Spleen (tissue), 11 donors: ENCODE results near the gene IL1R2. TPM values are rescaled to one million over a fixed set of nuclear protein-coding genes. Genes with fewer than 3 reads are reported as not detected.
"Not testable (repeated sequence)": the region's sequence is repeated elsewhere in the genome, so short reads cannot be mapped to it uniquely, and the experiment has no call there.

Experiments used
- DNase-seq: peaks from one replicate; pipeline ENCODE4 v3.0.0-alpha.2; 2020
- H3K27ac ChIP-seq, 8 donors: fragments of 200-600 bp; sonication (generic) in 7 of 8; 1 replicate in 4 of 8; 2 replicates in 4 of 8; pipeline versions ENCODE4 v1.5.0 to v1.8.0; 2016 to 2021; ENCODE audit warnings: inconsistent platforms in 4 of 8, mild to moderate bottlenecking in 4 of 8, moderate library complexity in 1 of 8
- H3K27me3 ChIP-seq, 7 donors: fragments of 200-600 bp; sonication (generic) in 6 of 7; replicated peaks in 1 of 7; 1 replicate in 4 of 7; 2 replicates in 3 of 7; pipeline versions ENCODE4 v1.5.0 to v1.8.0; 2016 to 2021; ENCODE audit warnings: inconsistent platforms in 3 of 7, mild to moderate bottlenecking in 1 of 7
- H3K36me3 ChIP-seq, 6 donors: fragments of 200-600 bp; sonication (generic) in 5 of 6; 1 replicate in 4 of 6; 2 replicates in 2 of 6; pipeline versions ENCODE4 v1.5.0 to v1.8.0; 2016 to 2021; ENCODE audit warnings: inconsistent platforms in 2 of 6
- H3K4me1 ChIP-seq, 6 donors: fragments of 200-600 bp; sonication (generic) in 5 of 6; 1 replicate in 3 of 6; 2 replicates in 3 of 6; pipeline versions ENCODE4 v1.5.0 to v1.8.0; 2016 to 2021; ENCODE audit warnings: inconsistent platforms in 3 of 6
- H3K4me3 ChIP-seq, 8 donors: fragments of 200-600 bp; sonication (generic) in 7 of 8; 1 replicate in 4 of 8; 2 replicates in 4 of 8; pipeline versions ENCODE4 v1.5.0 to v1.8.0; 2016 to 2021; ENCODE audit warnings: inconsistent platforms in 4 of 8, mild to moderate bottlenecking in 4 of 8, moderate library complexity in 2 of 8
- H3K9me3 ChIP-seq, 8 donors: fragments of 200-600 bp; sonication (generic) in 7 of 8; 1 replicate in 4 of 8; 2 replicates in 4 of 8; pipeline versions ENCODE4 v1.5.0 to v1.8.0; 2016 to 2021; ENCODE audit warnings: inconsistent platforms in 4 of 8
- POLR2A ChIP-seq, 3 donors: fragments of 450-650 bp; IDR thresholded peaks; one replicate each; pipeline ENCODE4 v1.5.1; 2017; ENCODE audit warnings: antibody characterized with exemption in 3 of 3, mild to moderate bottlenecking in 1 of 3
- POLR2AphosphoS5 ChIP-seq, 3 donors: sonication (generic); formaldehyde crosslinking; IDR thresholded peaks; one replicate each; pipeline ENCODE4 v1.5.1; 2017; ENCODE audit warnings: antibody characterized with exemption in 3 of 3
- WGBS, 5 donors: extraction: QIAGEN DNeasy Blood & Tissue Kit in 3 of 5; methylation state at CpG; one replicate each; pipeline versions ENCODE4 v1.1.5 to v1.1.7; 2013 to 2018; 5-methylcytosine and 5-hydroxymethylcytosine counted together
- intact Hi-C: fragments of 100-400 bp; cut with DNase I; formaldehyde crosslinking; loops from one replicate; pipeline ENCODE4 v1.15.0; 2023; ENCODE audit warnings: low total_unique reads
- polyA plus RNA-seq, 3 donors: library from polyadenylated mRNA; stranded (reverse); fragments of 200-250 nt; gene quantifications; one replicate each; pipeline ENCODE4 v1.2.1, GENCODE V29; 2013
- total RNA-seq, 7 donors: library from RNA; depleted of rRNA in 3 of 7; stranded (reverse); fragments of >200 nt in 3 of 7; fragmentation: NEBNext Ultra II Directional in 4 of 7; extraction: Animal tissue kit (Norgen Biotek cat#: 25700) in 4 of 7; gene quantifications; one replicate each; pipeline versions ENCODE4 v1.1.0 to v1.2.1, GENCODE V29; 2016 to 2021
- TF ChIP-seq, protein P1 (sequence below), 11 experiments: fragments of 200-600 bp in 7 of 11; fragments of 450-650 bp in 4 of 11; sonication (generic) in 4 of 11; IDR thresholded peaks in 8 of 11; conservative IDR thresholded peaks in 3 of 11; 1 replicate in 7 of 11; 2 replicates in 4 of 11; pipeline versions ENCODE4 v1.4.0 to v1.8.0; 2016 to 2021; ENCODE audit warnings: antibody characterized with exemption in 11 of 11, inconsistent platforms in 4 of 11, mild to moderate bottlenecking in 1 of 11
- donor health status: healthy with polysubstance abuse.
- donor health status: DM: no; HTN: no; CAD: no; lungs with moderate emphysema.
- donor health status: DM: no; HTN: no; CAD: no.
- donor health status: Bipolar disorder and iron deficiency.
- donor health status: healthy.
- donor health status: DM: no; HTN: no; CAD: no.
- donor health status: DM: yes; HTN: yes; CAD: no.

IL1R2 gene
- total and polyA plus RNA-seq, 10 donors: 20.1 to 607 (median 116) TPM

- TF ChIP-seq POLR2AphosphoS5 (IDR thresholded peaks at IDR 0.05): peak in 1 of 3 donors; percentile 56
- TF ChIP-seq, protein P1, sequence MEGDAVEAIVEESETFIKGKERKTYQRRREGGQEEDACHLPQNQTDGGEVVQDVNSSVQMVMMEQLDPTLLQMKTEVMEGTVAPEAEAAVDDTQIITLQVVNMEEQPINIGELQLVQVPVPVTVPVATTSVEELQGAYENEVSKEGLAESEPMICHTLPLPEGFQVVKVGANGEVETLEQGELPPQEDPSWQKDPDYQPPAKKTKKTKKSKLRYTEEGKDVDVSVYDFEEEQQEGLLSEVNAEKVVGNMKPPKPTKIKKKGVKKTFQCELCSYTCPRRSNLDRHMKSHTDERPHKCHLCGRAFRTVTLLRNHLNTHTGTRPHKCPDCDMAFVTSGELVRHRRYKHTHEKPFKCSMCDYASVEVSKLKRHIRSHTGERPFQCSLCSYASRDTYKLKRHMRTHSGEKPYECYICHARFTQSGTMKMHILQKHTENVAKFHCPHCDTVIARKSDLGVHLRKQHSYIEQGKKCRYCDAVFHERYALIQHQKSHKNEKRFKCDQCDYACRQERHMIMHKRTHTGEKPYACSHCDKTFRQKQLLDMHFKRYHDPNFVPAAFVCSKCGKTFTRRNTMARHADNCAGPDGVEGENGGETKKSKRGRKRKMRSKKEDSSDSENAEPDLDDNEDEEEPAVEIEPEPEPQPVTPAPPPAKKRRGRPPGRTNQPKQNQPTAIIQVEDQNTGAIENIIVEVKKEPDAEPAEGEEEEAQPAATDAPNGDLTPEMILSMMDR (IDR thresholded peaks at IDR 0.05 in 8 of 11, conservative IDR thresholded peaks at IDR 0.05 in 3 of 11): no peak
- peaks cover 0 to 9% (median 0%) of the 10 kb centered on the region in 6 donors for H3K36me3 ChIP-seq
- peak; percentile 85 for DNase-seq
- peaks cover 0 to 55% (median 0%) of the 10 kb centered on the region in 7 donors for H3K27me3 ChIP-seq
- H3K27ac ChIP-seq: peak overlapping the region in 5 of 8 donors; percentile 87 to 91 (median 89)
- intact Hi-C loops: no loop called here
- WGBS, 5 donors: 75 to 91% (median 81%) methylated on average over 11 to 12 of the region's 12 CpGs
- no peaks in the 10 kb centered on the region for H3K9me3 ChIP-seq
- H3K4me1 ChIP-seq: peaks cover 5 to 60% (median 30%) of the 10 kb centered on the region in 6 donors
- no peak overlapping the region for H3K4me3 ChIP-seq
Observed at GRCh38 chr2:102065675-102066252, 74.0 kb downstream of the IL1R2 start.

- H3K36me3 ChIP-seq: peaks cover 0 to 9% (median 0%) of the 10 kb centered on the region in 6 donors
- TF ChIP-seq POLR2AphosphoS5 (IDR thresholded peaks at IDR 0.05) (no peak), POLR2A (IDR thresholded peaks at IDR 0.05) (no peak)
- TF ChIP-seq, protein P1 (IDR thresholded peaks at IDR 0.05 in 8 of 11, conservative IDR thresholded peaks at IDR 0.05 in 3 of 11): no peak
- DNase-seq: no peak
- intact Hi-C loops: no loop called here
- H3K27ac ChIP-seq: peak overlapping the region in 1 of 8 donors; percentile 87
- H3K27me3 ChIP-seq: peaks cover 0 to 58% (median 0%) of the 10 kb centered on the region in 7 donors
- peaks cover 5 to 54% (median 30%) of the 10 kb centered on the region in 6 donors for H3K4me1 ChIP-seq
- no peaks in the 10 kb centered on the region for H3K9me3 ChIP-seq
- H3K4me3 ChIP-seq: no peak overlapping the region
- WGBS, 5 donors: 49 to 97% (median 75%) methylated on average over 6 of the region's 6 CpGs
Observed at GRCh38 chr2:102066554-102066953, 74.8 kb downstream of the IL1R2 start.

DNA sequence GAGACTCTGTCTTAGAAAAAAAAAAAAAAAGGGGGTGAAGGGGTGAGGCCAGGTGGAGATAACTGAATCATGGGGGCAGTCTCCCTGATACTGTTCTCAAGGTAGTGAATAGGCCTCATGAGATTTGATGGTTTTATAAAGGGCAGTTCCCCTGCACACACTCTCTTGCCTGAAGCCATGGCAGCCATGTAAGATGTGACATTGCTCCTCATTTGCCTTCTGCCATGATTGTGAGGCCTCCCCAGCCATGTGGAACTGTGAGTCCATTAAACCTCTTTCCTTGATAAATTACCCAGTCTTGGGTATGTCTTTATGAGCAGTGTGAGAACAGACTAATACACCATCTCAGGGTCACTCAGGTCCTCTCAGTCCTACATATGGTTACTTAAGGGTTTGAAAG lies 76.4 kb downstream of the IL1R2 start:
- Histone ChIP-seq H3K27me3 (peaks cover 0 to 60% (median 0%) of the 10 kb centered on the region in 7 donors), H3K27ac (peak overlapping the region in 1 of 8 donors; percentile 46), H3K4me1 (peaks cover 5 to 39% (median 27%) of the 10 kb centered on the region in 6 donors)
- intact Hi-C loops, H3K9me3 ChIP-seq, DNase-seq, H3K4me3 ChIP-seq, H3K36me3 ChIP-seq: not testable (repeated sequence)

- DNase-seq: no peak
- H3K36me3 ChIP-seq: peaks cover 0 to 9% (median 0%) of the 10 kb centered on the region in 6 donors
- WGBS, 5 donors: 68 to 85% (median 74%) methylated on average over 7 to 8 of the region's 8 CpGs
- H3K27ac ChIP-seq: peak overlapping the region in 5 of 8 donors; percentile 8 to 46 (median 21)
- TF ChIP-seq, protein P1 (IDR thresholded peaks at IDR 0.05 in 8 of 11, conservative IDR thresholded peaks at IDR 0.05 in 3 of 11): no peak
- TF ChIP-seq POLR2AphosphoS5 (IDR thresholded peaks at IDR 0.05) (no peak), POLR2A (IDR thresholded peaks at IDR 0.05) (no peak)
- H3K4me1 ChIP-seq: peaks cover 5 to 33% (median 17%) of the 10 kb centered on the region in 6 donors
- H3K4me3 ChIP-seq: no peak overlapping the region
- H3K9me3 ChIP-seq: no peaks in the 10 kb centered on the region
- intact Hi-C loops: no loop called here
- peaks cover 0 to 60% (median 0%) of the 10 kb centered on the region in 7 donors for H3K27me3 ChIP-seq
Observed at GRCh38 chr2:102069311-102069974, 77.7 kb downstream of the IL1R2 start.
